Lower lobe of right lung (tissue), 2 donors: ENCODE measurements around the gene MCU. TPM values are rescaled to one million over a fixed set of nuclear protein-coding genes. Genes with fewer than 3 reads are reported as not detected.

Experiments used
- ATAC-seq, 2 donors: fragments of 200-7000 bp; cut with Tn5 transposase; one replicate each; pipeline ENCODE4 v1.9.1; 2020 to 2022; ENCODE audit warnings: mild to moderate bottlenecking in 2 of 2, moderate library complexity in 2 of 2
- DNase-seq: peaks from one replicate; pipeline ENCODE4 v3.0.0-alpha.2; 2020
- H3K27ac ChIP-seq: fragments of 200-600 bp; one replicate; pipeline ENCODE4 v1.8.0; 2022
- H3K27me3 ChIP-seq: fragments of 200-600 bp; one replicate; pipeline ENCODE4 v1.8.0; 2022; ENCODE audit warnings: low read depth
- H3K36me3 ChIP-seq: fragments of 200-600 bp; one replicate; pipeline ENCODE4 v1.8.0; 2022; ENCODE audit warnings: mild to moderate bottlenecking
- H3K4me1 ChIP-seq: fragments of 200-600 bp; one replicate; pipeline ENCODE4 v1.8.0; 2022
- H3K4me3 ChIP-seq: fragments of 200-600 bp; one replicate; pipeline ENCODE4 v1.8.0; 2022; ENCODE audit warnings: mild to moderate bottlenecking
- H3K9me3 ChIP-seq: fragments of 200-600 bp; one replicate; pipeline ENCODE4 v1.8.0; 2022
- intact Hi-C: fragments of 100-400 bp; cut with DNase I; formaldehyde crosslinking; loops from one replicate; pipeline ENCODE4 v1.11.0; 2022
- total RNA-seq: library from RNA; stranded (reverse); fragmentation: NEBNext Ultra II Directional; extraction: Animal tissue kit (Norgen Biotek cat#: 25700); gene quantifications from one replicate; pipeline ENCODE4 v1.2.1, GENCODE V29; 2021
- TF ChIP-seq, protein P1 (sequence below): fragments of 200-600 bp; IDR thresholded peaks from one replicate; pipeline ENCODE4 v1.8.0; 2022; ENCODE audit warnings: antibody characterized with exemption, mild to moderate bottlenecking
- donor health status: DM: no; HTN: yes; CAD: no; lungs with severe emphysema.

The MCU gene
- total RNA-seq, 1 donor from 2014 or later: 24.2 TPM

DNA sequence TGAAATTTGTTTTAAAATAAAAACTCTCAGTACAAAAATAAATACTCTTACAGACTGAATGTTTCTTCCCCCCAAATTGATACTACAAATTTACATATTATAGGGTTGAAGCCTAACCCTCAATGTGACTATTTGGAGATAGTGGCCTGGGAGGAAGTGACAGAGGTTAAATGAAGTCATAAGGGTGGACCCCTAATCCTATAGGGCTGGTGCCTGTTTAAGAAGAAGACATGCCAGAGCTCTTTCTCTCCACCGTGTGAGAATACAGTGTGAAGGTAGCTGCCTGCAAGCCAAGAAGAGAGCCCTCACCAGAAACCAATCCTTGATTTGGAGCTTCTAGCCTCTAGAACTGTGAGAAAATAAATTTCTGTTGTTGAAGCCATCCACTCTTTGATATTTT, 67.6 kb downstream of the MCU start:
- DNase-seq (no peak), ATAC-seq (no peak)
- TF ChIP-seq, protein P1, sequence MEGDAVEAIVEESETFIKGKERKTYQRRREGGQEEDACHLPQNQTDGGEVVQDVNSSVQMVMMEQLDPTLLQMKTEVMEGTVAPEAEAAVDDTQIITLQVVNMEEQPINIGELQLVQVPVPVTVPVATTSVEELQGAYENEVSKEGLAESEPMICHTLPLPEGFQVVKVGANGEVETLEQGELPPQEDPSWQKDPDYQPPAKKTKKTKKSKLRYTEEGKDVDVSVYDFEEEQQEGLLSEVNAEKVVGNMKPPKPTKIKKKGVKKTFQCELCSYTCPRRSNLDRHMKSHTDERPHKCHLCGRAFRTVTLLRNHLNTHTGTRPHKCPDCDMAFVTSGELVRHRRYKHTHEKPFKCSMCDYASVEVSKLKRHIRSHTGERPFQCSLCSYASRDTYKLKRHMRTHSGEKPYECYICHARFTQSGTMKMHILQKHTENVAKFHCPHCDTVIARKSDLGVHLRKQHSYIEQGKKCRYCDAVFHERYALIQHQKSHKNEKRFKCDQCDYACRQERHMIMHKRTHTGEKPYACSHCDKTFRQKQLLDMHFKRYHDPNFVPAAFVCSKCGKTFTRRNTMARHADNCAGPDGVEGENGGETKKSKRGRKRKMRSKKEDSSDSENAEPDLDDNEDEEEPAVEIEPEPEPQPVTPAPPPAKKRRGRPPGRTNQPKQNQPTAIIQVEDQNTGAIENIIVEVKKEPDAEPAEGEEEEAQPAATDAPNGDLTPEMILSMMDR: no peak
- no peaks in the 10 kb centered on the region for H3K36me3 ChIP-seq
- no peaks in the 10 kb centered on the region for H3K27me3 ChIP-seq
- no peak overlapping the region for H3K4me3 ChIP-seq
- intact Hi-C loops: no loop called here
- no peak overlapping the region for H3K27ac ChIP-seq
- no peaks in the 10 kb centered on the region for H3K4me1 ChIP-seq
- no peaks in the 10 kb centered on the region for H3K9me3 ChIP-seq

DNA sequence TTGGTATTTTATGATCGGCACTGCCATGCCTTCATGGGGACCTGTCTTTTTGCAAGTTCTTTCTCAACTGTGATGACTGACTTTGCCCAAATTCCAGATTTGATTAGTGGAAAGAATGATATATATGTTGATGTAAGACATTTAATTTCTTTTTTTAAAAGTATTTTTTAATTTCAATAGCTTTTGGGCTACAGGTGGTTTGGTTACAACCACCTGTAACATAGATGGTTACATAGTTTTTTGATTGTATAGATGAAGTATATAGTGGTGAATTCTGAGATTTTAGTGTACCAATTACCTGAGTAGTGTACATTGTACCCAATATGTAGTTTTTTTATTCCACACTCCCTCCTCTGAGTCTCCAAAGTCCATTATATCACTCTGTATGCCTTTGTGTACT, 69.6 kb downstream of the MCU start:
- H3K27ac ChIP-seq: no peak overlapping the region

DNA sequence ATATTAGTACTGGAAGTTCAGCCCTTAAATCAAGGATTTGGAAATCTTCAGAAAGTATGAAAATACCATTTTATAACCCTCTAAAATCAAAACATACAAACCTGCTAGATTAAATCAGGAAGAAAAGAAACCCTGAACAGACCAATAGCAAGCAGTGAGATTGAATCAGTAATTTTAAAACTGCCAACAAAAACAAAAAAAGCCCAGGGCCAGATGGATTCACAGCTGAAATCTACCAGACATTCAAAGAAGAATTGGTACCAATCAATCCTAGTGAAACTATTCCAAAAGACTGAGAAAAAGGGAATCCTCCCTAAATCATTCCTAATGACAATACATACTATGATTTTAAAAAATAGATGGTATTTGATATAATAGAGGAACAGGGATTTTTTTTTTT, 70.1 kb downstream of the MCU start:
- H3K9me3 ChIP-seq: no peaks in the 10 kb centered on the region

More for the DNA sequence above, 69.6 kb downstream of the MCU start:
- no peaks in the 10 kb centered on the region for H3K27me3 ChIP-seq
- H3K4me3 ChIP-seq: no peak overlapping the region
- no peaks in the 10 kb centered on the region for H3K4me1 ChIP-seq
- intact Hi-C loops: no loop called here
- ATAC-seq: no peak
- no peak for DNase-seq
- TF ChIP-seq, protein P1: no peak
- H3K36me3 ChIP-seq: no peaks in the 10 kb centered on the region
- H3K9me3 ChIP-seq: no peaks in the 10 kb centered on the region

DNA sequence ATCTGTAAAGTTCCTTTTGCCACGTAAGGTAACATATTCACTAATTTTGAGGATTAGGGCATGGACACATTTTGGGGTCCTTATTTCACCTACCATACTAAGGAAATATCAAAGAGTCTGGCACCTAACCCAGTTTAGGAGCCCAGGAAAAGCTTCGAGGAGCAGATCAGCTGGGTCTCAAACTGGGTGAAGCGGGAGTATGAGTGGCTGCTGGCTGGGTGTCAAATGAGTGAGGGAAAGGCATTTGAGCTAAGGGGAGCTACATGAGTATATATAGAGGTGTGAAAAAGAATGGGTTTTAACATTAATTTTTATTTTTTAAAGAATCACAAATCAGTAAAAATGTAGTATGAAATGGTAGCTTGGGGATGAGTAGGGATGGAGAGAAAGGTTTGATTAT, 71.3 kb downstream of the MCU start:
- Histone ChIP-seq H3K4me1 (no peaks in the 10 kb centered on the region), H3K27ac (no peak overlapping the region), H3K9me3 (peaks cover 5% of the 10 kb centered on the region), H3K4me3 (no peak overlapping the region), H3K36me3 (no peaks in the 10 kb centered on the region), H3K27me3 (no peaks in the 10 kb centered on the region)
- no peak for DNase-seq
- ATAC-seq: peak in 1 of 2 donors; percentile 33
- TF ChIP-seq, protein P1: no peak
- intact Hi-C loops: no loop called here

More for the DNA sequence above, 70.1 kb downstream of the MCU start:
- H3K27me3 ChIP-seq: no peaks in the 10 kb centered on the region
- DNase-seq (no peak), ATAC-seq (no peak)
- H3K4me3 ChIP-seq: no peak overlapping the region
- H3K4me1 ChIP-seq: no peaks in the 10 kb centered on the region
- H3K27ac ChIP-seq: no peak overlapping the region
- no peaks in the 10 kb centered on the region for H3K36me3 ChIP-seq
- intact Hi-C loops: no loop called here
- TF ChIP-seq, protein P1: no peak

DNA sequence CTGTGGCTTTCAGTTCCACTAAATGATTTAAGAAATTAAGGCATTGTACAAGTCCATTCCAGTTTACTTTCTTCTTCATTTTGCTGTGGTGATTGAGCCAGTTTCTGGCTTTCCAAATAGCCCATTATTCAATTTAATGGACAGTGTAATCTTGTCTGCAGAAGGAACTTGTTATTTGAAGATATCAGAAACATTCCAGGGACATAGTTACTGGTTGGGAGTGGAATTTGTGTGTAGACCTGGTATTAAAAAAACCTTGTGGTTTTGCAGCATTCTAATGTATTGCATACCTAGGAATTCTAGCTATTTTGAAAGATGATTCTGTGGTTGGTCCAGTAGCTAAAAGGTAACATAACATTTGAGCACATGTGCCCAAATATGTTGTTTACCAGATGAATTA, 72.2 kb downstream of the MCU start:
- ATAC-seq (peak in 1 of 2 donors; percentile 23), DNase-seq (no peak)
- no peaks in the 10 kb centered on the region for H3K4me1 ChIP-seq
- H3K27ac ChIP-seq: no peak overlapping the region
- peaks cover 5% of the 10 kb centered on the region for H3K9me3 ChIP-seq
- no peaks in the 10 kb centered on the region for H3K27me3 ChIP-seq
- intact Hi-C loops: no loop called here
- no peak overlapping the region for H3K4me3 ChIP-seq
- no peaks in the 10 kb centered on the region for H3K36me3 ChIP-seq
- TF ChIP-seq, protein P1: no peak
